GM19468 (cell line): ENCODE data around the gene SLC1A6.
"Not testable (repeated sequence)": the region's sequence is repeated elsewhere in the genome, so short reads cannot be mapped to it uniquely, and the experiment has no call there.

Source experiments
- ATAC-seq: cut with Tn5 transposase; IDR thresholded peaks from one replicate; pipeline ENCODE4 v1.9.1; 2021; ENCODE audit warnings: mild to moderate bottlenecking, moderate library complexity, moderate number of reproducible peaks; ENCODE audit not compliant: unreplicated experiment; ENCODE audit errors: extremely low read depth

SLC1A6 gene

DNA sequence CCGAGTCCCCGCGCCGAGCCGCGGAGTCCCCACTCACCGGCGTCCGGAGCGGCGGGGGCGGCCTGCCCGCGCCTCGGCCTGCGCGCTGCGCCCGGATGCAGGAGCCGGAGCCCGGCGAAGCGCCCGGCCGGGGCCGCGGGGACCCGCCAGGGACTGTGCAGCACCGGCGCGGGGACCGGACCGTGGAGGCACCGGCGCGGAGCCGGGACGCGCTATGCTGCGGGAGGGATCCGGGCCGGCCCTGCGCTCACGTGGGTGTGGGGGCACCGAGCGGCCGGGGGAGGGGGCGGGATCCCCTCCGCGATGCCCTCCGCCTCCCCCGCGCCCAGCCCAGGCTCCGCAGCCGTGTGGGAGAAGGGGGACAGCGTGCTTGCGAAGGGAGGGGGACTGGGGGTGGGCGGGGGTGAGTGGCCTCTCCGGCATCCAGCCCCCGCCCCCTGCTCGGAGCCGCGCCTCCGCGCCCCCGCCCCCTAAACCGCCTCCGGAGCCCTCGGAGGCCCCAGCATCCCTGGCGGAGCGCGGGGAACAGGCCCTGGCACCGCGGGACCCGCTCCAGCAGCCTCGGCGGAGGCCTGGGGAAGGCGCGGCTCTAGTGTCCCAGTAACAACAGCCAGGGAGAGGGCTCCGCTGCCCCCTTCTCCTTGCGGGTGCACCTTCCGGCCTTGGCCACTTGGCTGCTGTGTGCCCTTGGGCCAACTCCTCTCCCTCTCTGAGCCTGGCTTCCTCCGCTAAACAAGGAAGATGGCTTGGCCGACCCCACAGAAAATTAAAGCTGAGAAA, at the start of gene SLC1A6:
Gene SLC1A6, minus strand, starts transcription at position 389 of the 780 bp plus-strand sequence. CDS start 6,954 bp downstream, outside the sequence.
- no peak for ATAC-seq

DNA sequence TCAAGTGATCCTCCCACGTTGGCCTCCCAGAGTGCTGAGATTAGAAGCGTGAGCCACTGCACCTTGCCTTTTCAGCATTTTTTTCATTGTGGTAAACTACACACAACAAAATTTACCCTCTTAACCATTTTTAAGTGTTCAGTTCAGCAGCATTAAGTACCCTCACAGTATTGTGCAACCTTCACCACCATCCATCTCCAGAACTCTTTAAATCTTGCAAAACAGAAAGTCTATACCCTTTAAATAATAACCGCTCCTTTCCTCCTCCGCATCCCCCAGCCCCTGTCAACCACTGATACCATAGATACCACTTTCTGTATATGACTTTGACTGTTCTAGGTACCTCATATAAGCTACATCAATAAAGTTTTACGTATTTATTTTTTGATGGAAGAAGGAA, 48.8 kb upstream of the SLC1A6 start:
- ATAC-seq: no peak

DNA sequence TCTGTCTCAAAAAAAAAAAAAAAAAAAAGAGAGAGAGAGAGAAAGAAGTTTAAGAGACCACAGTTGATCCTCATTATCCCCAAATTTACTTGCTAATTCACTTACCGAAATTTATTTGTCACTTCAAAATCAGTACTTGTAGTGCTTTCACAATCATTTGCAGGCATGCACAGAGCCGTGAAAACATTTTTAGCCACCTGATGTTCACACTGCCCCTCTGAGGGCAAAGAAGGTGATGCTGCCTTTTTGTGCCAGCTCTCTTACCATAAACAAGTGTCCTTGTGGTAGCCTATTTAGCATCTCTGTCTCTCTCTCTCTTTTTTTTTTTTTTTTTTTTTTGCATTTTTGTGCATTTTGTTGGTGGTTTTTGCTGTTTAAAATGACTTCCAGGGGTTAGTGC, 45.6 kb upstream of the SLC1A6 start:
- ATAC-seq: no peak

DNA sequence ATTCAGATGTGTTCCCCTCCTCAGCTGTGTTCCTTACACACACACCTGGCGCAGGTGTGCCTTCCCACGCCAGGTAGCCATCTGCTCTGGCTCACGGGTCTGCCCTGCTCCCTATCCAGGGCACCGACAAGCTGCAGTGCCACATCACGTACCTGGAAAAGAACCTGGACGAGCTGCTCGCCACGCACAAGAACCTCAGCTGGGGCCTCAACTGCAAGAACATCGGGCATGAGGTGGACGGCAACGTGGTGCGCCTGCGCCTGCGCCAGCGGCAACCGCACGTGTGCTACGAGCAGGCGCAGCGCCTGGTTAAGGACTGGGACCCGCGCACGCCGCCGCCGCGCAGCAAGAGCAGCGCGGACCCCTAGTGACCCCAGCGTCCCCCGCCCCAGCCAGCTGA, 43.1 kb upstream of the SLC1A6 start:
- no peak for ATAC-seq

DNA sequence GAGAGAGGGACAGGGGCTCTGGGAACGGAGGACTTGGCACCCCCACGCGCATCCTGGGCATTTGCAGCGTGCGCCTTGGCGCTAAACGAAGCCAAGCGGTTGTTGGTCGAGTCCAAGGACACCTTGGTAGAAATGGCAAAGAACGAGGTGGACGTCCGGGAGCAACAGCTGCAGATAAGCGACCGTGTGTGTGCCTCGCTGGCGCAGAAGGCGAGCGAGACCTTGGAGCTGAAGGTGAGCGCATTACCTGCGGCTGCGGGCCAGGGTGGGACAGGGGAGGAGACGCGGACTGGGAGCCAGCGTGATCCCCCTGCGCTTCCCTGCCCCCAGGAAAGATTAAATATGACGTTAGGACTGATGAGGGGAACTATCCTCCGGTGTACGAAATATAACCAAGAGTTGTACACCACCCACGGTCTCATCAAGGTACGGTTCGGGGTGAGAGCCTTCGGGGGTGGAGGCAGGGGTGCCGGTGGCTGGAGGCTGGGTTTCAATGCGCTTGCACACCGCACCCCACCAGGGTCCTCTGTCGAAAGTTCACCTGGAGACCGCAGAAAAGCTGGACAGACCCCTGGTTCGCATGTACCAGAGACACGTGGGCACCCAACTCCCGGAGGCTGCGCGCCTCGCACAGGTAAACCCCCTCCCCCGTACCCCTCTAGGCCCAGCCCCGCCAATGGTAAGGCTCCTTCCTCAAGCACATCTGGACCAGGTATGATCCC, 41.8 kb upstream of the SLC1A6 start:
- ATAC-seq: no peak

DNA sequence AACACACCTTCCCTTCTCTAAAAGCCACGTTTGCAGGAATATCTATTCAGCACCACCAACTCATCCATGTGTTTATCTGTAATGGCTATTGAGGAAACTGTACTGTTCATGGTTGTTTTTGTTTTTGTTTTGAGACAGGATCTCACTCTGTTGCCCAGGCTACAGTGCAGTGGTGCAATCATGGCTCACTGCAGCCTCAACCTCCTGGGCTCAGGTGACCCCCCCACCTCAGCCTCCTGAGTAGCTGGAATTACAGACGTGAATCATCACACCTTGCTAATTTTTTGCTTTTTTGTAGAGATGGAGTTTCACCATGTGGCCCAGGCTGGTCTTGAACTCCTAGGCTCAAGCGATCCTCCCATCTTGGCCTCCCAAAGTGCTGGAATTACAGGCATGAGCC, 39.2 kb upstream of the SLC1A6 start:
- not testable (repeated sequence) for ATAC-seq

DNA sequence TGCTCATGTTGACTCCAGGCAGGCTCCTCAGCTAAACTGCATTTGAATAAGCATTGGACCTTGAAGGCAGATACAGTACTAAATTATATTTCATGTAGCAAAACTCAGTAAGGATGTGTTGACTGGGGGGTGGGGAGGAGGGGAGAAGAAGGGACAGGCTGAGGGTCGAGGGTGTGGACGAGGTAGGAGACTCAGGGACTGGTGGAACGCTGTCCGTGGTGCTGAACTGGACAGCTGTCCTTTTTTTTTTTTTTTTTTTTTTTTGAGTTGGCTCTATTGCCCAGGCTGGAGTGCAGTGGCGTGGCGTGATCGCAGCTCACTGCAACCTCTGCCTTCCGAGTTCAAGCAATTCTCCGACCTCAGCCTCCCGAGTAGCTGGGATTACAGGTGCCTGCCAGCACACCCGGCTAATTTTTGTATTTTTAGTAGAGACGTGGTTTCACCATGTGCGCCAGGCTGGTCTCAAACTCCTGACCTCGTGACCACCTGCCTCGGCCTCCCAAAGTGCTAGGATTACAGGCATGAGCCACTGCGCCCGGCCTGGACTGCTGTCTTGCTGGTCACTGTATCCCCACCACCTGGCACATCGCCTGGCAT, 36.4 kb upstream of the SLC1A6 start:
- no peak for ATAC-seq

DNA sequence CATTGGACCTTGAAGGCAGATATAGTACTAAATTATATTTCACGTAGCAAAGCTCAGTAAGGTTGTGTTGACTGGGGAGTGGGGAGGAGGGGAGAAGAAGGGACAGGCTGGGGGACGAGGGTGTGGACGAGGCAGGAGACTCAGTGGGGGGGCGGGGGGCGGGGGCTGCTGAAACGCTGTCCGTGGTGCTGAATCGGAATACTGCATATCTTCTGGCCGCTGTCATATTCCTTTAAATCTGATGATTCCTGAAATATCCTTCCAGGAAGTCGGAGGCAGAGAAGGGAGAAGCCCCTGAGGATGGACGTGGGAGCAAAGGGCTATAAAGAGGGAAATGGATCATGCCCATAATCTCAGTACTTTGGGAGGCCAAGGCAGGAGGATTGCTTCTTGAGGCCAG, 34.9 kb upstream of the SLC1A6 start:
- ATAC-seq: no peak

DNA sequence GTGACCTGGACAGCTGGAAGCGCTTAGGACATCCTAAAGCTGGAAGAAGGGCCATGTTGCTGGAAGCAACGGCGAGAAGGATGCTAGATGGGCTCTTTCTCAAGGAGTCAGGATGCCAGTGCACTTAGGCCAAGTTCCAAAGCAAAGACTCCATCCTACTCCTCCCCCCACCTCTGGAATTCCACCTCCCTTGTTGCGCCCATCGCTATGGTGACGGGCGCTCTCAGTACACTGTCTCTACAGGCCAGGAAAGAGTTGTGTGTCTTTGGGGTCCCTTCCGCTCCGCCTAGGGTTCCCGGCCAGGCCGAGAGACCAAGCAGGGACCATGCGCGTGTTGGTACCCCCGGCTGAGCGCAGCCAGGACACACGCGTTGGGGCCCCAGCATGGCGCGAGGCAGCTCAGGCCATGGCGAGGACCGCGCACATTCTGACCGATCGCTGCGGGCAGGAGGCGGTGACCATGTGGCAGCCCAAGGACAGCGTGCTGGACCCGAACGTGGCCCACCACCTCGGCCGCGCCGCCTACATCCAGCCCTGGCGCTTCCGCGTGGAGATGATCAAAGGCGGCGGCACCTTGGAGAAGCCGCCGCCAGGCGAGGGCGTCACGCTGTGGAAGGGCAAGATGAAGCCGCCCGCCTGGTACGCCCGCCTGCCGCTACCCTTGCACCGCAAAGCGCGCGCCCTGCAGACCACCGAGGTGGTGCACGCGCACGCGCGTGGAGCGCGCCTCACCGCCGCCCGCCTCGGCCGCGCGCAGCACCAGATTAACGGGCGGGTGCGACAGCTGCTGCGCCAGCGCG, 31.0 kb upstream of the SLC1A6 start:
- no peak for ATAC-seq

DNA sequence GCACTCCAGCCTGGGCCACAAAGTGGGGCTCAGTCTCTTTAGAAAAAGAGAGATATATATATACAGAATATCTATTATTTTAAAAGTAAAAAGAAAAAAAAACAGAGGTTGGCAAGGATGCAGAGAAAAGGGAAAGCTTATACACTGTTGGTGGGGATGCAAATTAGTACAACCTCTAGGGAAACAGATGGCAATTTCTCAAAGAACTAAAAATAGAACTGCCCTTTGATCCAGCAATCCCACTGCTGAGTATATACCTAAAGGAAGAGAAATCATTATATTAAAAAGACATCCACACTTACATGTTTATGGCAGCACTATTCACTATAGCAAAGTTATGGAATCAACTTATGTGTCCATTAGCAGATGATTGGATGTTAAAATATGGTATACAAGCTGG, 28.6 kb upstream of the SLC1A6 start:
- no peak for ATAC-seq

DNA sequence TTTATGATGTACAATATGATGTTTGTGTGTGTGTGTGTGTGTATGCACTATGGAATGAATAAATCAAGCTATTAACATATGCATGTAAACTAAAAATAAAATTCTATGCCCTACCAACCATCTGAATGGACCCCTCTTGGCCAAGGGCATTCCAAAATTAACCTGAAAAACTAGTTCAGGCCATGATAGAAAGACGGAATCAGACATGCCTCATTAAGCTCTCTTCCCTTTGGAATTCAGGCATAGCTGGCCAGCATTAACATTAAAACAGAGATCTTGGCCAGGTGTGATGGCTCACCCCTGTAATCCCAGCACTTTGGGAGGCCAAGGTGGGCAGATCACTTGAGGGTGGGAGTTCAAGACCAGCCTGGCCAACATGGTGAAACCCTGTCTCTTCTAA, 18.3 kb upstream of the SLC1A6 start:
- no peak for ATAC-seq

DNA sequence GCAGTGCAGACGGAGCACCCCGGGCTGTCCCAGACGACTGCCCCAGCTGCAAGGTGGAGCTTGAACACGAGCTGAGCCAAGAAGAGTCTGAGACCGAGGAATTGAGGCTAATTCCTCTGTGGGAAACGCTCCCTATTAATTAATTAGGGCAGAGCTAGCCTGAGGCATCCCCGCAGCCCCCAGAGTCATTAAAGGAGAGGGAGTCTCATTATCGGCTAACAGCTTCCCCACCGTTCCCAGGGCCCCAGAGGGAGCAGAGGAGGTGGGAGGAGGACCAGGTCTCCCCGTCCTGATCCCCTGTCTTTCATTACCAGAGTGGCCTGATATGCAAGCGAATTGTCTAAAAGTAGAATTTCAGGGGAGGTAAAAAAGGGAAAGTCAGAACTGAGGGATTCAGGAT, 13.1 kb upstream of the SLC1A6 start:
- ATAC-seq: no peak

DNA sequence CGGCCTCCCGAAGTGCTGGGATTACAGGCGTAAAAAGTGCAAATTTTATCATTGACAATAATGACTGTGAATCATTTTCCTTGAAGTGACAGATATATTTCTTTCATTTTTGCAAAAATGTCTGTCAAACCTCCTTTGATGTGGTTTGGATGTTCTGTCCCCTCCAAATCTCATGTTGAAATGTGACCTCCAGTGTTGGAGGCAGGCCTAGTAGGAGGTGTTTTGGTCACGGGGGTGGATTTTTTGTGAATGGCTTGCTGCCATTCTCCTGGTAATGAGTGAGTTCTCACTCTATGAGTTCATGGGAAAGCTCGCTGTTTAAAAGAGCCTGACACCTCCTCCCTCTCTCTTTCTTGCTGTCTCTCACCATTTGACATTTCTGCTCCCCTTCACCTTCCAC, 5.5 kb upstream of the SLC1A6 start:
- ATAC-seq: no peak

DNA sequence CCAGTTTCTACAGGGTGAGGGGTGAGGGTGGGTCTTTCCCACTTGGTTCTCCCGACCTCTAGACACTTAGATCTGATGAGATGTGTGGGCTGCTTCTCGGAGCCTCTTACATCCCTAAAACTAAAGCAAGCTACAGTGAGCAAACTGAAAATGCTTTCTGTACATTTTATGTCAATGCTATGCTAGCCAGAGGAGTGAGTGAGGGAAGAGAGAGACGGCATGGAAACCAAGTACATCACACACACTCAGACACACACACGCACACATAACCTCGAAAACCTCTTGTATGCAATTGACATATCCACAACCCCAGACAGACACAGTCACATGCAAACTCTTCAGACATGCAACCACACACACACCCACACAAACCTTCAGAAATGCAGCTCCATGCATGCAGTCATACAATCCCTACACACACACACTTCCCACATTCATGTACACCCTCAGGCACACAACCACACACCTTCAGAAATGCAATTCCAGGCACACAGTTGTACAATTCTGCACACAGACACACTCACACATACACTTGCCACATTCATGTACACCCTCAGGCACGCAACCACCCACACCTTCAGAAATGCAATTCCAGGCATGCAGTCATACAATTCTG, 1.4 kb downstream of the SLC1A6 start:
- ATAC-seq: no peak

DNA sequence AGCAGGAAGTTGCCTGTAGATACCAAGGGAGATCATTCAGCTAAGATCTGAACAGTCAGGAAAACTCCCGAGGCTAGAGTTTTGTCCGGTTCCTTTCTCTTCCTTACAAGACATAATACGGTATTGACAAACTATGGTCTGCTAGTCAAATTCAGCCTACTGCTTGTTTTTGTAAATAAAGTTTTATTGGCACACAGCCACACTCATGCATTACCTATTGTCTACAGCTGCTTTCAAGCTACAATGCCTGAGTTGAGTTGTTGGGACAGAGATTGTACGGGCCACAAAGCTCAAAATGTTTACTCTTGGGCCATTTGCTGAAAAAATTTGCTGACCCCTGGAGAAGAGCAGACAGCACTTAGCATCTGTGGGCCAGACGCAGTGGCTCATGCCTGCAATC, 2.5 kb downstream of the SLC1A6 start:
- ATAC-seq: no peak

DNA sequence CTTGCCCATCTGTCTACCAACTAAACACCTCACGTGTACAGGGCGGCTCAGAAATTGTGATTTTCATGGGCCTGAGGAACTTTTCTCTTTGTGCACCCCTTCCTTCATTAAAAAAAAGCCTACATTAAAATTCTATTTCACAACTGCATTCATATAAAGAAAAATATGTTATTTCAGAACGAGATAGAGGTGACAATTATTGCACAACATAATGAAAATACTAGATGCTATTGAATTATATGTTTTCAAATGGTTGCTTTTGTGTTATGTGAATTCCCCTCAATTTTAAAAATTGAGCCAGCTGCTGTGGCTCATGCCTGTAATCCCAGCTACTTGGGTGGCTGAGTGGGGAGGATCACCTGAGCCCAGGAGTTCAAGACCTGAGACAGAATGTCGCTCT, 5.2 kb downstream of the SLC1A6 start:
- ATAC-seq: no peak

DNA sequence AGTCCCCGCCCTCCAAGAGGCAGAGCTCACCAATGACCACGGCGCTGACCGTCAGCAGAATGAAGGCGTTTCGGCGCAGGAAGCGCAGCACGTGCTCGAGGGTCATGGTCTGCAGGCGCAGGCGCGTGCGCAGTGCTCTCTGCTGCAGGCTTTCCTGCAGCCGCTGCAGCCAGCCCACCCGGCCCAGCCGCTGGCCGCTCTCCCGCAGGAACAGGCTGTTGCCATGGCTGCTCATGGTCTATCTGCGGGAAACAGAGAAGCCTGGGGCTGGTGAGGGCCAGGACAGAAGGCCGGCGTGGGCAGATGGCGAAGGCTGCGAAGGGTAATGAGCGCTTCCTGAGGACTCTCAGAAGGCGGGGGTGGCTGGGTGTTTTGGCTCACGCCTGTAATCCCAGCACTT, 7.0 kb downstream of the SLC1A6 start:
- no peak for ATAC-seq

DNA sequence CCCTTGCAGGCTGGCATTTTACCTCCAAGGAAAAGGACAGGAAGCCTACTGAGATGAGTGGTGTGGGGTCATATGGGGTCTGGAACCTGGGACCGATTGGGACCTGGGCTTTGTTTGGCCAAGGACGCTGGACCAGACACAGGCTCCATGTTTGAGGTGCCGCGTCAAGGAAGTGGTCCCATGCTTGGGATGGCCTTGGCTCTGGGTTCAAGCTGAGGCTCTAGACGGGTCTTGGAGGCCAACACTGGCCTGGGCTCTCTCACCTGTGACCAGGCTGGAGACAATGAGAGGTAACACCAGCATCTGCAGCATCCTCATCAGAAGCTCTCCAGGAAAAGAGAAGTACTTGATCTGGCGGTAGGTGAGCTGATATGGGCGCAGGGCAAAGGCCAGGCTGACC, 8.2 kb downstream of the SLC1A6 start:
- no peak for ATAC-seq

DNA sequence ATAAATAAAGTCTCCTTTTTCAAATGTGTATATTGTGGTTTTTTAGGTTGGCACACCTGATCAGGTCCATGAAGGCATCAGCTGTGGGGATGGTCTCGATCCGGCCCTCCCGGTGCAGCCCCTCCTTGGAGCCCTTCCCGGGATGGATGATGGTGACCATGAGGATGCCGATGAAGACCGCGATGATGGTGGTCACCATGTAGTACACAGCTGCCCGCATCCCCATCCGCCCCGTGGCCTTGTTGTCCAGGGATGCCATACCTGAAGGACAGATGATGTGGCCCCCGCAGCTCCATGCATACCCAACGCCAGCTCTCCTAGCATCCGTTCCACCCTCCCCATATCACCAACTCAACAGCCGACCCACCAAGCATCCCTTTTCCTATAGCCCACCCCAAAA, 11.4 kb downstream of the SLC1A6 start:
- ATAC-seq: no peak

DNA sequence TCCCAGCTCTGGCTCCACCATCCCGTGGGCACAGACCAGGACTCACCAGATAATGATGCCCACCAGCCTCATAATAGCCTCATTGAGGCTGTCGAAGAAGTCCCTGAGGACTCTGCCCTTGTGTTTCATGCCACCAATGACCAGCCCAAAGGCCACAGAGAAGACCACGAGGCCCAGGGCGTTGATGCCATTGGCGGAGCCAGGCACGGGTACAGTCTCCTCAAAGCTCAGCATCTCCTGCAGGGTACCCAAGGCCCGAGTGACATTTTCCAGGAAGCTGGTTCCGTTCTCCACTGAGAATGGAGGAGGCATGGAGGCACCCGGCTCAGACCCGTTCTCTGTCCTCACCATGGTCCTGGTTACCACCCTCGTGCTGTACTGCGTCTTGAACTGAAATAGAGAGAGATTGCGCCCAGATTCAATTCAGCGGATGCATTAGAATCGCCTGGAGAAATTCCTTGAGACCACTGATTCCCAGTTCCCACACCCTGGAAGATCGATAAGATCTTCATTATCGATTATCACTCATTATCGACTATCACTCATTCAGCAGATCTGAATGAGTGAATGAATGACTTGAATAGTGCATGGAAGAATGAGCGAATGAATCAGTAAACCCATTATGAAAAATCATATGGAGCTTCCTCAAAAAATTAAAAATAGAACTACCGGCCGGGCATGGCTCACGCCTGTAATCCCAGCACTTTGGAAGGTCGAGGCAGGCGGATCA, 17.5 kb downstream of the SLC1A6 start:
- ATAC-seq: no peak
